Activated naive CD4-positive, alpha-beta T cell treated with anti-CD3 and anti-CD28 coated beads, Interleukin-2, amount 50 U/mL, for 16 hours (primary cell): ENCODE measurements around the gene DIRAS1.
"Not testable (repeated sequence)": the region's sequence is repeated elsewhere in the genome, so short reads cannot be mapped to it uniquely, and the experiment has no call there.

ENCODE experiments used
- DNase-seq: peaks from one replicate; pipeline ENCODE4 v3.0.0-alpha.2; 2020

The DIRAS1 gene

DNA sequence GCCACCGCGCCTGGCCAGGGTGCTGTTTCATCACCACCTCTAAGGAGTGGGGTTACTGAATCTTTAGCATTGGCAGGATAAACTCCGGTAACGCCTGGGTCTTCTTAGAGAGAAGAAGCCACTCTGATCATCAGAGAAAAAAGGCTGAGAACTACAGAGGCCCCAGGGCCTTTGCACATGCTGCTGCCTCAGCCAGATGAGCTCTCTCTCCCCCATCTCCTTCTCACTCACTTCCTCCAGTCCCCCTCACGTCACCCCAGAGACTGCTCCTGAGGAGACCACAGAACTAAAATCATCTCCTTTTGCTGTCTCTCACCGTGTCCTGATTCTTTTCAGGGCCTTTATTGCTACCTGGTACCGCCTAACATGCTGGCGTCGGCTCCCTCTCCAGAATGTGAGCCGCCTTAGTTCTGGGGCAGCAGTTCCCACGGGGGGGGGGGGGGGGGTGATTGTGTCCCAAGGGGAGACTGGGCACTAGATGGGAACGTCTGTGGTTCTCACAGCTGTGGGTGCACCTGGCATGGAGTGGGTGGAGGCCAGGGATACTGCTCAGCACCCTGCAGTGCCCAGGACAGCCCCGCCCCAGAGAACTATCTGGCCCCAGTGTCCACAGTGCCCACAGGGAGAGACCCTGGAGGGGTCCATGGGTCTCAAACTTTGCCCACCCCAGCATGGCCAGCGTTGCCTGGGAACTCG is 5.1 kb upstream of the DIRAS1 start:
- no peak for DNase-seq

DNA sequence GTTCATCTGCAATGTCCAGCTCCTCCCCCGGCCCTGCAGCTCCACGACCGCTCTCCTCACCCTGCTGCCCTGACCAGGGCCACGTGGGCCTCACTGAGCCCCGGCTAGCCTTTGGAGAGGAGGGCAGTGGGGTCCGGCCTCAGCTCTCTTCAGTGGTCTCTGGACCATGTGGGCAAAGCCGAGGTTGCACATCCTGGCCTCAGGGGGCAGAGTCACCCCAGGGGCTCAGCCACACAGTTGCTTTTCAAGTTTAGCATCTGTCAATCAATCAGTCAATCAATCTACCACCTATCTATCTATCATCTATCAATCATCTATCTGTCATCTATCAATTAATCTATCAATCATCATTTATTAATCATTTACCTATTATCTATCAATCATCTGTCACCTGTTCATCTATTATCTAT is 3.0 kb upstream of the DIRAS1 start:
- no peak for DNase-seq

DNA sequence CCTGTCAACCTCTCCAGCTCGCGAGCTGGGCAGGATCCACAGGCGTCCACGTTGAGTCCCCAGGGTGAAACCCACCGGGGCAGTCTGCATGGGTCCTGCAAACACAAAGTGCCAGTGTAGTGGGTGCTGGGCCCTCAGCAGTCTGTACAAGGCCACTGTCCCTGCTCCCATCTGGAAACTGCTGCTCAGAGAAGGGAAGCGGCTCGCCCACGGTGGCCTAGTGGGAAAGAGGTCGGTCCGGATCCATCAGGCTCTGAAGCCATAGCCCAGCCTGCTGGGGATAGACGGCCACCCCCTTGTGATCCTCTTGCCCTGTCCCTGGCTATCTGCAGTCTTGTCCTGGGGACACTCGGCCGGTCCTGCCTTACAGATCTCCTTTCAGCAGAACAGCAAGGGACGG is 2.6 kb upstream of the DIRAS1 start:
- no peak for DNase-seq

DNA sequence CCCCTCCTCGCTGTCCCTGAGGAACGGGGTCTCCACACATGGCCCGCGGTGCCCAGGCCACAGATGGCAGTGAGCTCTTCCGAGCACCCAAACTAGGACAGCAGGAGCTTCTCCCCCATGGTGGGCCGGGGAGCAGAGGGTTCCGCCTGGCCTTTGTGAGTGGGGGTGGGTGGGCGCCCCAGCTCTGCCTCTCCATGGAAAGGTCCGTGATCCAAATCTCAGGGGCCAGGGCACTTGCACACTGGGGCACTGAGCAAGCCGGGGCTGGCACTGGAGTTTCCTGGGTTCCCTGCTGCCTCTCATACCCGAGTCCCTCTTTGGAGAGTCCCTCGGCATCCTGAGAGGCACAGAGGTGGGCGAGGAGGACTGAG is 2.2 kb upstream of the DIRAS1 start:
- no peak for DNase-seq

DNA sequence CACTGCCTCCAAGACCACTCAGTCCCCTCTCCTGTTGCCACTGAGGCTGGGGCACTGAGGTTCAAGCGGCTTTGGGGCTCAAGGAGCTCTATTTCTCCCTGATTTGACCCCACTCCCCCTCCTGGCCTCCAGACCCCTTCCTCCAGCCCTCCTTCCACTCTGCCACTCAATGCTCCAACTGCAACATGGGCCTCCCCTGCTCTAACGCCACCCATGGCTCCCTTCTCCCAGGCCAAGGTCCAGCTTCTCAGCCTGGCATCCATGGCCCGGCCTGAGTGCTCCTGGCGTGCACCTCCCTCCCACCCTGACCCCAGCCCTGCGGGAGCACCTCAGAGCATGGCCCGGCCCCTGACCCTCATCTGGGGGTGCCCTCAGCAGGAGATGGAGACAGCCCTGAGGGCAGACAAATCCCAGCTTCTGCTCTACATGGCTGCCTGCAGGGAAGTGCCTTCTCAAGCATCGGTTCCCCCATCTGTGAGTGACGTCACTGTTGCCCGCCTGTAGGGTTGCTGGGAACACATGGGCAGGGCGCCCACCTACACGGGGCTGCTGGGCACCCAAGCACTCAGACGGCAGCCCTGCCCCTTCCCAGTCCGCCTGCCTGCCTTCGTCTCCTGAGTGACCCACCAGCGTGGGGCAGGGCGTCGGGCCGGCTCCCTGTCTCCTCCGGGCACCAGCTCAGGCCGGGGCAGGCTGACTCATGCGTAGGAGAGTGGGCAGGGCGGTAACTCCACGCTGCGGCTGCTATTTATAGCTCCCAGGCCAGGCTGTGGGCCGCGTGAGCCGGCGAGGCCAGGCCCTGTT is 1.6 kb upstream of the DIRAS1 start:
- no peak for DNase-seq

DNA sequence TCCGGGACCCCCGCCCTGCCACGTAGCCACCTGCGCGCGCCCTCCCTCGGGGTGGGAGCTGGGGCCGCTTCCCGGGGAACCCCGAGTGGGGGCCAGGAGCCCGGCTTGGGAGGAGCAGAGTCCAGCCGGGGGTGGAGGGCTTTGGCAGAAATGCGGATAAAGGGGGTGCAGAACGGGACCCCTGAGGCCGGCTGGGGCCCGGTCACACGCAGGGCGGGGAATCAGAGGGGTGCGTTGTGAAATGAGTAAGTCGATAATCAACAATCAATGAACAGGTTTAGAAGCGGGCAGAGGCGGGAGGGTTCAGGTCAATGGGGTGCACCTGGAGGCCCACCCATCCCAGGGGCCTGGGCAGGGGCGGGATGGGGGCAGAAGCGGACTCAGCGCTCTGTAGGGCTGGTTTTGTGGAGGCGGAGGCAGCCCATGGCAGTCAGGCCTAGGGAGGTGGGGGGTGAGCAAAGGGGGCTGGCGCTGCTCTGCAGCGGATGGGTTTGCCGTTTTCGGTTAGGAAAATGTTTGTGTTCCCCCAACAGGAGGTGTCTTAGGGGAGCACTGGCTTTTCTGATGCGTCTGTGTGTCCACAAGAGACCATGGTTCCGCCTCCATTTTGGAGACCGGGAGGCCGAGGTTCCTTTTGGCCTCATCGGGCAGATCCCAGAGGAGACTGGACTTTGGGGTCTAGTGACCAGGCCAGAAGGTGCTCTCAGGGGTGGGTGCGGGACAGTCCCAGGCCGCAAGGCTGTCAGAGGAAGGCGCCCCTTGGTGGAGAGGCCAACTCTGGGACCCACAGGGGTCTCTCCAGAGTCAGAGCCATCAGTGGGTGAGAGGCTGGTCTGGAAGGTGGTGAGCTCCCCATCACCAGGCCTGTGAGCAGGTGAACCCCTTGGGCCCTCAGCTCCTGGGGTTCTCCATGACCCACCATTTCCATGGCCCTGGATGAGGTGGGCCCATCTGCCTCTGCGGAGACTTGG is 683 bp upstream of the DIRAS1 start:
- DNase-seq = no peak

DNA sequence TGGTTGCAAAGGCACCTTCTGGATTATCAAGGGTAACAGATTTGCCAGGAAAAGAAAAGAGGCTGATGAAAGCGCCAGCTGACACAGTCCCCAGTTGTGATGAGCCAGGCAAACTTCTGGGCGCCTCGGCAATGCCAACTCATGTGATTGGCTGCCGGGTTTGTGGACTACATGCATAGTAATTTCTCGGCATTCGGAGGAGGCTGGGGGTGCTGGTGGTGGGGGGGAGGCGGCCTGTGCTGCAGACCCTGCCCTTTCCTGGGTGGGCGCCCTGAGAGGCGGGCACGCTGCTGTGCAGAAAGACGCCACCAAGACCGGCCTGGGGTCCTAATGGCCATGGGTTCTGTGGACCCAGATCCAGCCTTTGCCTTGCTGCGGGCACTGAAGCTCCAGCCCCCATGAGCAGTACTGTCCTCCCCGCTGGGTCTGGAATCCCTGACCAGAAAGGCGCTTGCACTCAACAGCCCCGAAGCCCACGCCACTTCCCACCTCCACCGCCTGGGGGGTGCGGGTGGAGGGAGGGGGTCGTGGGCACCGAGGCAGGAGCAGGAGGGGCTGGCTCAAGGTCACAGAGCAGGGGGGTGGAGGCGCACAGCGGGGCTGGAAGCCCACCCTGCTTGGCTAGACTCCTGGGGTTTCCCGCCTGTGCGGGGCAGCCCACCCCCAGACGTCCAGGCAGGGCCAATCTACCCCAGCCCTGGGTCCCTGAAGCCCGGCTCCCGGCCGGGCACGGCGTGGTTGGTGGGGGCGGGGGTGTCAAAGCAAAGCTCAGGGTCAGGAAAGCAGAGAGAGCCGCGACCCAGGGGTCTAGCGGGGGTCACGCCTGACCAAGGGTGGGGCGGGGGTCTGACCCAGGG is 1.0 kb downstream of the DIRAS1 start:
- DNase-seq = no peak

DNA sequence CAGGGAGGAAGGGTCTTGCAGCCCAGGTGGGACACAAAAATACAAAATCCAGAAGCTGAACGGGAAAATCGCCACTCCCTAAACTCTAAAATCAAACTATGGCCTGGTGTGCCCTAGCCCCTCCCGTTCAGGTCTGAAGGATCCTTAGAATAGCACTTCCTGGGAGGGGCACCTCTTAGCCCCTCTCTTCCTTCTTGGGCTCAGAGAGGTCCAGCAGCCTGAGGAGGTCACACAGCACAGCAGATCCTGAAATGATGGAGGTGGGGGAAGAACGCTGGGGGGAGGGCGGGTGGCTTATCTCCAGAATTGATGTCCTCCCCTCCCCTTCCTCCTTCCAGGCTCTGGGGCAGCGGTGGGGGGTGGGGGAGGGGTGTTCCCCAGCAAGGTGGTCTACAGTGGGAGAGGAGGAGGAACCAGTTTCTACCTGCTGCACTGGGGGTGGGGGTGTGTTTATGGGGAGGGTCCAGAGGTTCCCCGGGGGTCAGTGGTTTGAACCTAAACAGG is 1.9 kb downstream of the DIRAS1 start:
- DNase-seq = no peak

DNA sequence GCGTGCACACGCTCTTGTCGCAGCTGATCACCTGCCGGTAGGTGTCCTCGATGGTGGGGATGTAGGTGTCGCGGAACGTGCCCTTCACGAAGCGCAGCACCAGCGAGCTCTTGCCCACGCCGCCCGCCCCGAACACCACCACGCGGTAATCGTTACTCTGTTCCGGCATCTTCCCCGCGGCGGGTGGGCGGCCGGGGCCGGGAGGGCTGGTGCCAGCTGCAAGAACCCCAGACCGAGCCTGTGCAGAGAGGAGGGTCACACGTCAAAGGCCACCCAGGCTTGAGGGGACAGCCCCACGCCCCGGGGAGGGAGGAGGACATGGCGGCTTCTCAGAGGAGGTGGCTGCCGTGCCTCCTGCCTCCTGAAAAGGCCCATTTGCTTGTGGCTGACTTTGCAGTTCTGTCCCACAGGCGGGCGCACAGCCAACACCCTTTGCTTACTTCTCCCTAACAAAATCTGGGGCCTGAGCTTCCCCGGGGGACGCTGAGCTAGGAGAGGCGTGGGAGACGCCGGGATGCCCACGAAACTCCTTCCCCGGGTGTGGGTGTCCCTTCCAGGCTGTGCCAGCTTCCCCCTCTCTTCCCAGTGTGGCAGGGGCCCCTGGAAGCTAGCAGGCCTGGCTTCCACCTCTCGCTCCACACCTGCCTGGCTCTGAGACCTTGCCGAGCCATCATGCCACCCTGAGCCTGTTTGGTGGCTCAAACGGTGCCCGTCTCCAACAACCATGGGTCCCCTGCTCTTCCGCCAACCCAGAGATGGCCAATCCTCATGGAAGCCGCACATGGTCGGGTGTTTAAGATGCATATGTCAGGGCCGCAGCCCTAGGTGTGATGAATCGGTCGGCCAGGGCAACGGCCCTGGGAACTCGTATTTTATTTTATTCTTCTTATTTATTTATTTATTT is 3.3 kb downstream of the DIRAS1 start:
- DNase-seq = no peak

DNA sequence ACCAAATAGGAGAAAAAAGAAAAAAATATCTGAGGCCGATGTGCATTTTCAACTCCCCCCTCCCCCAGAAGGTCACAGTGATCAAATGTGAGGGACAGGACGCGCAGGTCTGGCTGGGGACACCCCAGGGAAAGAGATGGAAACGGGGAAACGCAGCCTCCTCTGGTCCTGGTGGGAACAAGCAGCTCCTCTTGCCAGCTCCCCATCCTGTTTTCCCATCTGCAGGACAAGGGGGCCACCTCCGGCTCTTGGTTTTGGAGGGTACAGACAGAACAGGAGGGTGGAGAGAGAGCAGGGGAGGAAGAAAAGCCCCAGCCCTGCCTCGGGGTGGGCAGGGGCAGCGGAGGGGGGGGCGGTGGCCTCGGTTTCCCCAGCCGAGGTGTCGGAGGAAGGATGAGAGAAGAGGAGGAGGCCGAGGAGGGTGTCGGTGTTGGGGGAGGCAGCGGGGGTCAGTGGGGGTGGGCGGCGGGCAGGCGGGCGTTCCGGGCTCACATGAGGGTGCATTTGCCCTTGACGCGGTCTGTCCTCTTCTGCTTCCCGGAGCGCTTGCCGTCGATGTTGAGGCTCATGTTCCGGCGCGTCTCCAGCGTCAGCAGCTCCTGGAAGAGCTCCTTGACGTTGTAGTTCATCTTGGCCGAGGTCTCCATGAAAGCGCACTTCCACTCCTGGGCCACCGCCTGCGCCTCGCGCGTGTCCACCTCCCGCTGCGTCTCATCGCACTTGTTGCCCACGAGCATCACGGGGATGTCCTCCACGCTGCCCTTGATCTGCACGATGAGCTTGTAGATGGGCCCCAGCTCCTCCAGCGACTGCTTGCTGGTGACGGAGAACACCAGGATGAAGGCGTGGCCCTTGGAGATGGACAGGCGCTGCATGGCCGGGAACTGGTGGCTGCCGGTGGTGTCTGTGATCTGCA is 4.2 kb downstream of the DIRAS1 start:
- DNase-seq = no peak

DNA sequence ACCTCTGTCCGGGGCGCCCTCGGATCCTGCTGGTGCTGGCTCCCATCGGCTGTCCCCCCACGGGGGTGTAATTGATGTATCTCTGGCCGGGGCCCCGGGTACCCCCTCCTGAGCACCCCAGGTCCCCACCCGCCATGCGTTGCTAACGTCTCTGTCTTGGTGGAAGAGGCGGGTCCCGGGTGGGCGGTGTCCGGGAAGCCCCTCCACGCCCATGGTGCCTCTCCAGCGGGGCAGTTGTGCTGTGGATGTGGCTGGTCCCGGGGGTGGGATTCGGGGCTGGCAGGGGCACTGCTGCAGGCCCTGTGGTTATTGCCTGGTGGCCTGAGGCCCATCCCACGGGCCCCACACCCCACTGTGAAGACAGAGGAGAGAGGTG is 4.9 kb downstream of the DIRAS1 start:
- DNase-seq = no peak

DNA sequence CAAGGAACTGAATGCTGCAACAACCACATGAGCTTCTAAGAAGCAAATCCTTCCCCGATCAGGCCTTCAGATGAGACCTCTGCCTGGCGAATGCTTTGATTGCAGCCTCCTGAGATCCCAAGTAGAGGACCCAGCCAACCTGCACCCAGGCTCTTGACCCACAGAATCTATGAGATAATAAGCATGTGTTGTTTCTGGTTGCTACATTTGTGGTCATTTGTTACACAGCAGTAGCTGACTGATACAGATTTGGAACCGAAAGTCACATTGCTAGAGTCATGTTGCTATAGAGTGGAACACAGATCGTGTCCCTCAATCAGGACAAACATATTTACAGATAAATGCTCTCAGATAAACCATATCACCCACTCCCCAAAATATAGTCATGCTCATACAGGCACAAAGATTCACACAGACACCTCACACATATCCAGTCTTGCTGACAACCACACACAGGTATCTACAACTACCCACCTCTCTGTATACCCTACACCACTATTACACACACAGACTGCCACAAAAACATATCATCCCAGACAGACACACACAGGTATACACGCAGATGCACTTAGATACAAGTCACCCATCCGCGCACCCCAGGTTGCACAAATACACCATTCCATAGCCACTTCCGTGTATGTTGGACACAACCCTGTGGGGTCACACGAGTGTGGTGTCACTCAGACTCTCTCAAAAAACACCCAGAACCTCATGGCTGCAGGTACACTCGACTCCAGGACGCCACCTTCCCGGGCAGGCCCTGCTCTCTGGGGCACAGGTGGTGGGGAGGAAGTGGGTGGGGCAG is 5.5 kb downstream of the DIRAS1 start:
- DNase-seq = no peak

DNA sequence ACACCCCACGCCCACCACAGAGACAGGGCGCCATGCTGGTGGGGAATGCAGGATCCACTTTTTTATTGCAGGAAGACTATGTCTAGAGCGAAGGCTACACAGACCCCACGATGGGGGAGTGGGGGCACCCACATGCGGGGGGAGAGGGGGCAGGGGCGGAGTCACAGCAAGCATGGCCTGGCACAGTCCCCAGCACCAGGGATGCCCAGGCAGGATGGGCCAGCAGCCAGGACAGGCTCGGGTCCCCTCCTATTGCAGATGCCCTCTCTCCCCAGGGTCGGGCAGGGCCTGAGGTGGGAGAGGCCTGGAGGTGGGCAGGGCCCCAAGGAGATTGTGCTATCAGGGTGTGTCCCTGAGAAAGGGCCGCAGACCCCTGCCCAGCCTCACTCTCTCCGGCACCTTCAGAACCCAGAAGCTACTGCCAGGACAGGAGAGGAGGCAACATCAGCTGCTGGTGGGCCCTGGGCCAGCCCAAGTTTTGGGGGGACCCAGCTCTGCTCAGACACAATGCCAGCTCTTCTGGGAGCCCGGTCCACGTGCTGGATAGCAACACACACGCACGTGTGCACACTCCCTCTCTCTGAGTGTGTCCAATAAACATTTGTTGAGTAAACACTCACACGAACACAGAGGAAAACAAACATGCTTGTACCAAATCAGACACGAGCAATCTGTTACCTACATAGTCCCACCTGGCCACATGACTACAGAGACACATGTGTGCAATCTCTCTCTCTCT is 6.5 kb downstream of the DIRAS1 start:
- DNase-seq = no peak

DNA sequence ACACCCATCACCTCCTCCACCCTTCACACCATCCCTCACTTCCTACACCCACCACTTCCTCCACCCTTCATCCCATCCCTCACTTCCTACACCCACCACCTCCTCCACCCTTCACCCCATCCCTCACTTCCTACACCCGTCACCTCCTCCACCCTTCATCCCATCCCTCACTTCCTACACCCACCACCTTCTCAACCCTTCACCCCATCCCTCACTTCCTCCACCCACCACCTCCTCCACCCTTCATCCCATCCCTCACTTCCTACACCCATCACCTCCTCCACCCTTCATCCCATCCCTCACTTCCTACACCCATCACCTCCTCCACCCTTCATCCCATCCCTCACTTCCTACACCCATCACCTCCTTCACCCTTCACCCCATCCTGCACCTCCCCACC is 7.1 kb downstream of the DIRAS1 start:
- DNase-seq = not testable (repeated sequence)

DNA sequence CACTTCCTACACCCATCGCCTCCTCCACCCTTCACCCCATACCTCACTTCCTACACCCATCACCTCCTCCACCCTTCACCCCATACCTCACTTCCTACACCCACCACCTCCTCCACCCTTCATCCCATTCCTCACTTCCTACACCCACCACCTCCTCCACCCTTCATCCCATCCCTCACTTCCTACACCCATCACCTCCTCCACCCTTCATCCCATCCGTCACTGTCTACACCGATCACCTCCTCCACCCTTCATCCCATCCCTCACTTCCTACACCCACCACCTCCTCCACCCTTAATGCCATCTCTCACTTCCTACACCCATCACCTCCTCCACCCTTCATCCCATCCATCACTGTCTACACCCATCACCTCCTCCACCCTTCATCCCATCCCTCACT is 8.0 kb downstream of the DIRAS1 start:
- DNase-seq = not testable (repeated sequence)

DNA sequence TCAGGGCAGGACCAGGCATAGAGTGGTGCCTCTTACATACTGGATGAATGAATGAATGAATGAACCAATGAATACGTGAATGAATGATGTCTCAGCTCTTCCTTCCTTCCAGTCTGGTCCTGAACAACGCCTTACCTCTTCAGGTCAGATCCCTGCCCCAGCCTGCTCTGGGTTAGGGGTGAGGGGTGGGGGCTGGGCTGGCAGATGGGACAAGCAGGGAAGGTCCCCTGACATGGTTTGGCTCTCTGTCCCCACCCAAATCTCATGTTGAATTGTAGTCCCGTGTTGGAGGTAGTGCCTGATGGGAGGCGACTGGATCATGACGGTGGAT is 9.3 kb downstream of the DIRAS1 start:
- DNase-seq = no peak

DNA sequence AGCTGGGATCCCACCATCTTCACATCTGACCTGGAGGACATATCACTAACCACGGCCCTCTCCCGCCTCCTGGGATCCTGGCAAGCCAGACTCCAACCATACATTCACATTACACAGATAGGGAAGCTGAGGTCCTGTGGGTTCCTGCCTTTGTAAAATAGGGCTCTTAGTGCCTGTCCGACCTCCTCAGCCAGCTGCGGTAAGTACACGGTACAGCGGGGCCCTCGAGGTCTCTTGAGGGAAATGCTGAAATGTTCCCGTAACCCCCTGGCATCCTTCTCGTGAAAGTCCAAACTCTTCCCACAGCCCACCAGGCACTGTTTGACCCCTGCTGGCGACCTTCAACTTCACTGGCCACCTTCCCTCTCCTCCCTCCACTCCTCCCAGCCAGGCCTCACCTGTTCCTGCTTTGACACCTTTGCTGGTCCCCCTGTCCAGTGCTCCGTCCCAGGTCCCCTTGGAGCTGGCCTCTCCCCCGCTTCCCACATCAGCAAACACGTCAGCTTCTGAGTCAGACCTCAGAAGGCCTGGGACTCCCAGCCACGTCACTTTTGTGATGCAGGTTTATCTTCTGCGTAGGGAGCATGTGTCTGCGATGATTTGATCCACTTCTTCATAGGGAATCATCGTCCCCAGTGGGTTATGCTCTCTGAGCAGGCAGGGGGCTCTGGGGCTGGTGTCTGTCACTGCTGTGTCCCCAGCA is 9.8 kb downstream of the DIRAS1 start:
- DNase-seq = no peak

DNA sequence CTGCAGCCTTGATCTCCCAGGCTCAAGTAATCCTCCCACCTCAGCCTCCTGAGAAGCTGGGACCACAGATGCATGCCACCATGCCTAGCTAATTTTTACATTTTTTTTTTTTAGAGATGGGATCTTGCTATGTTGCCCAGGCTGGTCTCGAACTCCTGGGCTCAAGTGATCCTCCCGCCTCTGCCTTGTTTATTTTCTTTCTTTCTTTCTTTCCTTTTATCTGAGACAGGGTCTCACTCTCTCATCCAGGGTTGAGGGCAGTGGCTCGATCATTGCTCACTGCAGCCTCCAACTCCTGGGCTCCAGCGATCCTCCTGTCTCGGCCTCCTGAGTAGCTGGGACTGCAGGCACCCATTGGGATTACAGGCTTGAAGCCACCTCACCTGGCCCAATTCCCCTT is 14.9 kb downstream of the DIRAS1 start:
- no peak for DNase-seq
